Mucosa of stomach (tissue), 1 donor: ENCODE data around the gene DLGAP4.

Experiments used
- H3K27me3 ChIP-seq: one replicate; pipeline ENCODE4 v1.7.0; 2013; ENCODE audit warnings: mild to moderate bottlenecking, low read length; ENCODE audit not compliant: control insufficient read depth, insufficient read depth
- H3K36me3 ChIP-seq: one replicate; pipeline ENCODE4 v1.7.0; 2013; ENCODE audit warnings: low read length; ENCODE audit not compliant: control insufficient read depth, insufficient read depth
- H3K4me1 ChIP-seq: one replicate; pipeline ENCODE4 v1.7.0; 2013; ENCODE audit warnings: mild to moderate bottlenecking, low read length; ENCODE audit not compliant: control insufficient read depth, insufficient read depth
- H3K4me3 ChIP-seq: one replicate; pipeline ENCODE4 v1.7.0; 2013; ENCODE audit warnings: low read length
- H3K9ac ChIP-seq: one replicate; pipeline ENCODE4 v1.7.0; 2013; ENCODE audit warnings: mild to moderate bottlenecking, low read length, moderate library complexity
- H3K9me3 ChIP-seq: one replicate; pipeline ENCODE4 v1.7.0; 2013; ENCODE audit warnings: mild to moderate bottlenecking, low read length, moderate library complexity; ENCODE audit not compliant: control insufficient read depth
- donor health status: Pancreatic carcinoma.

DLGAP4 gene

GRCh38 chr20:36333841-36334240 is 27.7 kb downstream of the DLGAP4 start:
- H3K27me3 ChIP-seq, result peaks cover 21% of the 10 kb centered on the region
- no peak overlapping the region for H3K9ac ChIP-seq
- H3K4me1 ChIP-seq, result no peaks in the 10 kb centered on the region
- no peaks in the 10 kb centered on the region for H3K36me3 ChIP-seq
- H3K4me3 ChIP-seq, result no peak overlapping the region
- H3K9me3 ChIP-seq, result no peaks in the 10 kb centered on the region

- Histone ChIP-seq H3K4me1 (no peaks in the 10 kb centered on the region), H3K27me3 (peaks cover 21% of the 10 kb centered on the region), H3K9me3 (no peaks in the 10 kb centered on the region), H3K9ac (no peak overlapping the region), H3K4me3 (no peak overlapping the region), H3K36me3 (no peaks in the 10 kb centered on the region)
These were observed 28.4 kb downstream of the DLGAP4 start for GRCh38 chr20:36334281-36335205.

GRCh38 chr20:36335206-36335870 is 29.2 kb downstream of the DLGAP4 start:
- H3K4me3 ChIP-seq, result no peak overlapping the region
- H3K36me3 ChIP-seq, result no peaks in the 10 kb centered on the region
- H3K4me1 ChIP-seq, result no peaks in the 10 kb centered on the region
- H3K9ac ChIP-seq, result no peak overlapping the region
- H3K9me3 ChIP-seq, result no peaks in the 10 kb centered on the region
- H3K27me3 ChIP-seq, result peaks cover 21% of the 10 kb centered on the region

- Histone ChIP-seq H3K27me3 (peaks cover 21% of the 10 kb centered on the region), H3K4me3 (no peak overlapping the region), H3K9me3 (no peaks in the 10 kb centered on the region), H3K4me1 (no peaks in the 10 kb centered on the region), H3K9ac (no peak overlapping the region), H3K36me3 (no peaks in the 10 kb centered on the region)
These were observed 30.1 kb downstream of the DLGAP4 start for GRCh38 chr20:36336204-36336603.

- Histone ChIP-seq H3K4me3 (no peak overlapping the region), H3K27me3 (peaks cover 18% of the 10 kb centered on the region), H3K36me3 (no peaks in the 10 kb centered on the region), H3K4me1 (no peaks in the 10 kb centered on the region), H3K9me3 (no peaks in the 10 kb centered on the region), H3K9ac (no peak overlapping the region)
These were observed 31.0 kb downstream of the DLGAP4 start for GRCh38 chr20:36336954-36337704.

- no peak overlapping the region for H3K9ac ChIP-seq
- no peaks in the 10 kb centered on the region for H3K36me3 ChIP-seq
- H3K4me3 ChIP-seq, result no peak overlapping the region
- peaks cover 18% of the 10 kb centered on the region for H3K27me3 ChIP-seq
- H3K9me3 ChIP-seq, result no peaks in the 10 kb centered on the region
- H3K4me1 ChIP-seq, result no peaks in the 10 kb centered on the region
These were observed 31.7 kb downstream of the DLGAP4 start for GRCh38 chr20:36337886-36338285.

- Histone ChIP-seq H3K4me3 (no peak overlapping the region), H3K27me3 (peaks cover 6% of the 10 kb centered on the region), H3K9ac (no peak overlapping the region)
These were observed 33.8 kb downstream of the DLGAP4 start for GRCh38 chr20:36339646-36340592.

GRCh38 chr20:36340593-36340990 is 34.5 kb downstream of the DLGAP4 start:
- Histone ChIP-seq H3K36me3 (no peaks in the 10 kb centered on the region), H3K9ac (no peak overlapping the region), H3K9me3 (no peaks in the 10 kb centered on the region), H3K4me1 (no peaks in the 10 kb centered on the region), H3K4me3 (no peak overlapping the region), H3K27me3 (peaks cover 6% of the 10 kb centered on the region)

More at GRCh38 chr20:36339646-36340592, 33.8 kb downstream of the DLGAP4 start:
- Histone ChIP-seq H3K9me3 (no peaks in the 10 kb centered on the region), H3K4me1 (no peaks in the 10 kb centered on the region), H3K36me3 (no peaks in the 10 kb centered on the region)

GRCh38 chr20:36341331-36342020 is 35.3 kb downstream of the DLGAP4 start:
- Histone ChIP-seq H3K4me3 (no peak overlapping the region), H3K27me3 (peaks cover 3% of the 10 kb centered on the region), H3K9ac (no peak overlapping the region), H3K4me1 (no peaks in the 10 kb centered on the region), H3K36me3 (no peaks in the 10 kb centered on the region), H3K9me3 (no peaks in the 10 kb centered on the region)

GRCh38 chr20:36342331-36343120 is 36.4 kb downstream of the DLGAP4 start:
- H3K36me3 ChIP-seq, result no peaks in the 10 kb centered on the region
- no peaks in the 10 kb centered on the region for H3K9me3 ChIP-seq
- no peak overlapping the region for H3K9ac ChIP-seq
- H3K4me1 ChIP-seq, result no peaks in the 10 kb centered on the region
- H3K27me3 ChIP-seq, result no peaks in the 10 kb centered on the region
- H3K4me3 ChIP-seq, result no peak overlapping the region
